GM12872 (cell line): ENCODE measurements around the gene SLF2.

ENCODE experiments used
- TF ChIP-seq, protein P1 (sequence below): IDR thresholded peaks from 3 replicates; pipeline ENCODE4 v1.5.1; 2011; ENCODE audit warnings: low read depth, mild to moderate bottlenecking, low read length, moderate library complexity; ENCODE audit not compliant: insufficient read depth

SLF2 gene

GRCh38 chr10:100895896-100896295 is 16.9 kb upstream of the SLF2 start:
- TF ChIP-seq, protein P1, sequence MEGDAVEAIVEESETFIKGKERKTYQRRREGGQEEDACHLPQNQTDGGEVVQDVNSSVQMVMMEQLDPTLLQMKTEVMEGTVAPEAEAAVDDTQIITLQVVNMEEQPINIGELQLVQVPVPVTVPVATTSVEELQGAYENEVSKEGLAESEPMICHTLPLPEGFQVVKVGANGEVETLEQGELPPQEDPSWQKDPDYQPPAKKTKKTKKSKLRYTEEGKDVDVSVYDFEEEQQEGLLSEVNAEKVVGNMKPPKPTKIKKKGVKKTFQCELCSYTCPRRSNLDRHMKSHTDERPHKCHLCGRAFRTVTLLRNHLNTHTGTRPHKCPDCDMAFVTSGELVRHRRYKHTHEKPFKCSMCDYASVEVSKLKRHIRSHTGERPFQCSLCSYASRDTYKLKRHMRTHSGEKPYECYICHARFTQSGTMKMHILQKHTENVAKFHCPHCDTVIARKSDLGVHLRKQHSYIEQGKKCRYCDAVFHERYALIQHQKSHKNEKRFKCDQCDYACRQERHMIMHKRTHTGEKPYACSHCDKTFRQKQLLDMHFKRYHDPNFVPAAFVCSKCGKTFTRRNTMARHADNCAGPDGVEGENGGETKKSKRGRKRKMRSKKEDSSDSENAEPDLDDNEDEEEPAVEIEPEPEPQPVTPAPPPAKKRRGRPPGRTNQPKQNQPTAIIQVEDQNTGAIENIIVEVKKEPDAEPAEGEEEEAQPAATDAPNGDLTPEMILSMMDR = no peak

DNA sequence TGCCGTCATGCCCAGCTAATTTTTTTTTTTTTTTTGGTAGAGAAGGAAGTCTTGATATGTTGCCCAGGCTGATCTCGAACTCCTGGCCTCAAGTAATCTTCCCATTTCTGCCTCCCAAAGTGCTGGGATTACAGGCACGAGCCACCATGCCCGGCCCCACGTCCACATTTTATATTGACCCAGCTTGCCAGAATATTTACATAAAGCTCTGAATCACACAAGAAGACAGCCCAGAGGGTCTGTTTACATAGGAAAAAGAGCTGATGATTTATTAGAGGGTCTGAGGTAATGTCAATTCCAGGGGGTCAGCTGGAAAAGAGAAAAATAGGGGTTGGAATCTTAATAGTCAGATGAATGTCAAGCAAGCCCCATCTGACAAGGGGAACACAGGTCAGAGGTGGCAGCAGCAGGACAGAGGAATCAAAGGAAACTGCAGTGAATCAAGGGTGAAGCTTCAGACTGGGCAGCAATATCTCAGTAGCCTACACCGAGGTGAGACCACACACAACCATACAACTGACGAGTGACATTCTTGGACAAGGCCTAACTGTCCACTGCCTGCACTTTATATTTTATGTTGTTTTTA is 15.8 kb upstream of the SLF2 start:
- TF ChIP-seq, protein P1 = no peak

- TF ChIP-seq, protein P1 = no peak
Measured at GRCh38 chr10:100897976-100898375, 14.8 kb upstream of the SLF2 start.

GRCh38 chr10:100899171-100899570 is 13.6 kb upstream of the SLF2 start:
- TF ChIP-seq, protein P1 = no peak

GRCh38 chr10:100901051-100901450 is 11.7 kb upstream of the SLF2 start:
- TF ChIP-seq, protein P1 = no peak

GRCh38 chr10:100902622-100903021 is 10.1 kb upstream of the SLF2 start:
- TF ChIP-seq, protein P1 = no peak

- TF ChIP-seq, protein P1 = no peak
Measured at GRCh38 chr10:100904917-100905316, 7.8 kb upstream of the SLF2 start.
